ENCODE data around the gene KRTAP21-3.
"Not testable (repeated sequence)": the region's sequence is repeated elsewhere in the genome, so short reads cannot be mapped to it uniquely, and the experiment has no call there.

Gene KRTAP21-3

GRCh38 chr21:30718239-30718909 is at the start of gene KRTAP21-3:
KRTAP21-3 (minus strand) TSS chr21:30718777; CDS start chr21:30718759, 18 bp downstream.
- FAIRE-seq: no peak

GRCh38 chr21:30760776-30761175 is 42.2 kb upstream of the KRTAP21-3 start:
- FAIRE-seq: no peak

GRCh38 chr21:30758306-30758705 is 39.7 kb upstream of the KRTAP21-3 start:
- no peak for FAIRE-seq

- not testable (repeated sequence) for FAIRE-seq
Observed at GRCh38 chr21:30755328-30755727, 36.8 kb upstream of the KRTAP21-3 start, which contains the start of gene KRTAP21-1. KRTAP21-1 (minus strand) TSS chr21:30755428; CDS start chr21:30755378, 50 bp downstream.

GRCh38 chr21:30747159-30747558 is 28.6 kb upstream of the KRTAP21-3 start, which contains the start of gene KRTAP21-2:
KRTAP21-2 (minus strand) TSS chr21:30747259; CDS start chr21:30747202, 57 bp downstream.
- no peak for FAIRE-seq

GRCh38 chr21:30740462-30740861 is 21.9 kb upstream of the KRTAP21-3 start:
- no peak for FAIRE-seq

- FAIRE-seq: no peak
Observed at GRCh38 chr21:30733026-30733425, 14.4 kb upstream of the KRTAP21-3 start.

- FAIRE-seq: no peak
Observed at GRCh38 chr21:30726726-30727125, 8.1 kb upstream of the KRTAP21-3 start.

GRCh38 chr21:30719401-30719800 is 824 bp upstream of the KRTAP21-3 start:
- no peak for FAIRE-seq

- FAIRE-seq: no peak
Observed at GRCh38 chr21:30717105-30717504, 1.5 kb downstream of the KRTAP21-3 start.

- FAIRE-seq: no peak
Observed at GRCh38 chr21:30714946-30715345, 3.6 kb downstream of the KRTAP21-3 start.

- no peak for FAIRE-seq
Observed at GRCh38 chr21:30714456-30714855, 4.1 kb downstream of the KRTAP21-3 start.

- FAIRE-seq: no peak
Observed at GRCh38 chr21:30713766-30714165, 4.8 kb downstream of the KRTAP21-3 start.

- no peak for FAIRE-seq
Observed at GRCh38 chr21:30710499-30710898, 8.1 kb downstream of the KRTAP21-3 start.

- no peak for FAIRE-seq
Observed at GRCh38 chr21:30707409-30707808, 11.2 kb downstream of the KRTAP21-3 start.

- FAIRE-seq: no peak
Observed at GRCh38 chr21:30695956-30696355, 22.6 kb downstream of the KRTAP21-3 start.

GRCh38 chr21:30689822-30690221 is 28.8 kb downstream of the KRTAP21-3 start:
- no peak for FAIRE-seq

GRCh38 chr21:30684506-30684905 is 34.1 kb downstream of the KRTAP21-3 start:
- FAIRE-seq: no peak

GRCh38 chr21:30680586-30680985 is 38.0 kb downstream of the KRTAP21-3 start:
- no peak for FAIRE-seq

- FAIRE-seq: no peak
Observed at GRCh38 chr21:30676737-30677136, 41.8 kb downstream of the KRTAP21-3 start.

GRCh38 chr21:30674312-30674711 is 44.3 kb downstream of the KRTAP21-3 start:
- FAIRE-seq: no peak

GRCh38 chr21:30672985-30673650 is 45.5 kb downstream of the KRTAP21-3 start:
- no peak for FAIRE-seq

GRCh38 chr21:30668776-30669175 is 49.8 kb downstream of the KRTAP21-3 start:
- no peak for FAIRE-seq

All from A204.1 (cell line).